Measurements from ENCODE around the gene ZNF581.

The ZNF581 gene

GRCh38 chr19:55668603-55669348, 25.3 kb downstream of the ZNF581 start:
- no peak for ATAC-seq

GRCh38 chr19:55669418-55670279, 26.2 kb downstream of the ZNF581 start:
- ATAC-seq, result no peak

GRCh38 chr19:55670280-55671053, 27.0 kb downstream of the ZNF581 start:
- ATAC-seq, result no peak

GRCh38 chr19:55671054-55671378, 27.6 kb downstream of the ZNF581 start:
- no peak for ATAC-seq

DNA sequence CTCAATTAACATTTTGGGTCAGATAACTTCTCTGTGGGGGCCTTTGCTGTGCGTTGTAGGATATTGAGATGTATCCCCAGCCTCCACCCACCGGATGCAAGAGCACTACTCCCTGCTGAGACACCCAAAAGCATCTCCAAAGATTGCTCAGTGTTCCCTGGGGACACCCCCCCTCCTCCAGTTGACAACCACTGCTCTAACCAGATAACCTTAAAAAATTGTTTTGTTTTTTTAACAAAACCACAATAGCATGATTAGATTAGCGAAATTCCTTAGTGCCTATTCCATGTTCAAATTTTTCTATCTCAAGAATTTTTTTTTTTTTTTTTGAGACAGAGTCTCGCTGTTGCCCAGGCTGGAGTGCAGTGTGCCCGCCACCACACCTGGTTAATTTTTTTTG, 29.0 kb downstream of the ZNF581 start:
- no peak for ATAC-seq

DNA sequence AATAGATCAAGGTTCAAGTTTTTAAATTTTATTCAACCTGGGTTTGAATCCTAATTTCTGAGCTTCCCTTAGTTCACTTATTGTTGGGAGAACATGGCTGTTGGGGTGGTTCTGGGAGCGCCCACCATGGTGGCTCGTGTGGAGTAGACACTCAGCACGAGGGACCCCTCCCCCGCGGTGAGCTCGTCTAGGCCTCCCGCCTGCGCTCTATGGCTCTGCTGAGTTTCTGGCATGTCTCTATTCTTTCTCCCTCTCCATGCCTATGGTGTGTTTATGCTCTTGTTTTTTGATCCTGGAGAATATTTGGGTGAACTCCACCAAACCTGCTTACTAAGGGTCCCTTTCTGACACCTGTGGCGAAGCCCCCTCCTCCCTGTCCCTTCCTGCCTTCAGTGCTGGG, 30.0 kb downstream of the ZNF581 start:
- no peak for ATAC-seq

DNA sequence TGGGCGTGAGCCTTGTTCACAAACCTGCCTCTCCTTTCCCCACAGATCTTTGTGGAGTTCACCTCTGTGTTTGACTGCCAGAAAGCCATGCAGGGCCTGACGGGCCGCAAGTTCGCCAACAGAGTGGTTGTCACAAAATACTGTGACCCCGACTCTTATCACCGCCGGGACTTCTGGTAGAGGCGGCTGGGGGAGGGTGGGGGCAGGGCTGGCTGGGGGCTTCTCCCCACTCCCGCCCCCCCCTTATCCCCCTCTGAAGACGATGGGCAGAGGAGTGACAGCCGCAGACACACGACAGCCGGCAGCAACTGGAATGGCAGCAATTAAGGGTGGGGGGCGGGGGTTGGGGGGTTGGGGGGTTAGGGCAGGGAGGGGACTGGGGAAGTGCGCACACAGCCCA, 30.4 kb downstream of the ZNF581 start:
- ATAC-seq, result no peak

- ATAC-seq, result no peak
Measured at GRCh38 chr19:55674459-55674840, 31.0 kb downstream of the ZNF581 start.

- ATAC-seq, result peak; percentile 92 to 94
Measured at GRCh38 chr19:55674841-55675660, 31.6 kb downstream of the ZNF581 start, which contains the start of gene EPN1. EPN1 (plus strand) TSS chr19:55675226; CDS start chr19:55678628, 3,402 bp downstream.

DNA sequence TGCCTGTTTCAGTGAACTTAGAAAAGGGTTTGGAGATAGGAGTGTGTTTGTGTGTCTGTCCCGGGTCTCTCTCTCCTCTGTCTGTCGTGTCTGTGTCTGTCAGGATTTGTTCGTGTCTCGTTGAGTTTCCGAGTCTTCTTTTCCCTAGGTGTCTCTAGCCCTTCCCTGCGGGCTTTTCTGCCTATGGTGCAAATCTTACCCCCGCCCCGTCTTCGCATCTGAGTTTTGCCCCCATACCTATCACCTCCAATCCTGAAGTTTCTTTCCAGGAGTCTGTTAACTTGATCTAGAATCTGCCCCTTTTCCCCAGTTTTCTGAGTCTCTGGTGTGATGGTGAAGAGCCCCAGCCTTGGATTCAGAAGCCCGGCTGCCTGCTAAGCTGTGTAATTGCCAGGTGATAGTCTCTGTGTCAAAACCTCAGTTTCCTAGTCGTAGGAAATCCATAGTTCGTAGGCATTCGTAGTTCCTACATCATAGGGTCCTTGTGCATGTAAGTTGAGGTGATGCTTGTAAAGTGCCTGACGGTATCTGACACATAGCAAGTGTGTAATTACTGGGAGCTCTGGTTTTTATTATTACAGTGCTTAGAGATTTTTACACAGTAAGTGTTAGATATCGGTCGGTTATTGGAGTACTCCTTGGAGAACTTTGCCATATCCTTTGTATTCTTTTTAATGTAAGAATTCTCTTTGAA, 32.4 kb downstream of the ZNF581 start:
- no peak for ATAC-seq

DNA sequence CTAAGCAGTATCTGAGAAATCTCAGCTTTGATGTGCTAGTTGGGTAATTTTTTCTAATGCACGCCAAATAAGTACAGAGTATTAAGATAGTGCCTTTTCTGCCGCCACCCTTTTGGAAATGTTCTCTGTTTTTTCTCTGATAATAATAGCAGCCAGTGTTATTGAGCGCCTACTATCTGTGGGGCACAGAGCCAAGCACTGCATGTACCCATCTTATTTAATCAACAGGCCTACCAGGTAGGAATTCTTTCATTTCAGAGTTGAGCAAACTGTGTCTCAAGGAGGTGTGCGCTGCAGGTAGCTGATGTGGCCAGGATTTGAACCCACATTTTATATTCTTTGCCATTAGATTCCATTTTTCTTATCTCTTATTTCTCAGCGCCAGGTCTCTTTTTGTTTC, 32.9 kb downstream of the ZNF581 start:
- no peak for ATAC-seq

DNA sequence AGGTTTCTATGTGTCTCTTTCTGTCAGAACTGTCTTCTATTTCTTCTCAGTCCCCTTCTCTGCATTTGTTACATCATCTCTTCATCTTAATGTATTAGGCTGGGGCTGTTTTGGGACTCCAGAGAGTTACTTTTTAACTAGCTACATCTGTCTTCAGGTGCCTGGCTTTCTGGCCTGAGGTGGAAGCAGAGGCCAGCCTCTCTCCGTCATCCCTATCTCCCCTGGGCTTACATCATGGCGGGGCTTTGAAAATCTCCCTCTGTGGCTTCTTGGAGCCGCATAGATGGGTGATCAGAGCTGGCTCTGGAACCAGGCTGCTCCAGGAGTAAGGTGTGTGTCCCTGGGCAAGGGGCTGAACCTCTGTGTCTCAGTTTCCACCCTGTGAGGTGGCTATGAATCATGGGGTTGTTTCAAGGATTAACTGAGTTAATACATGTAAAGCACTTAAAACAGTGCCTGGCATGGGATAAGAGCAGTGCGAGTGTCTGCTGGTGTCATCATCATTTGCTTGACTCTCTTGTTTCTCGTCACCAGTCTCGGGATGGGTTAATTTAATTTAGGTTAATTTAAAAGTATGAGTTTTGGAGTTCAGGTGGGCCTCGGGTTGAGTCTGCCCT, 33.5 kb downstream of the ZNF581 start:
- ATAC-seq, result no peak

- no peak for ATAC-seq
Measured at GRCh38 chr19:55677572-55678028, 34.2 kb downstream of the ZNF581 start.

- no peak for ATAC-seq
Measured at GRCh38 chr19:55678121-55678671, 34.7 kb downstream of the ZNF581 start.

- no peak for ATAC-seq
Measured at GRCh38 chr19:55679343-55680257, 36.2 kb downstream of the ZNF581 start.

DNA sequence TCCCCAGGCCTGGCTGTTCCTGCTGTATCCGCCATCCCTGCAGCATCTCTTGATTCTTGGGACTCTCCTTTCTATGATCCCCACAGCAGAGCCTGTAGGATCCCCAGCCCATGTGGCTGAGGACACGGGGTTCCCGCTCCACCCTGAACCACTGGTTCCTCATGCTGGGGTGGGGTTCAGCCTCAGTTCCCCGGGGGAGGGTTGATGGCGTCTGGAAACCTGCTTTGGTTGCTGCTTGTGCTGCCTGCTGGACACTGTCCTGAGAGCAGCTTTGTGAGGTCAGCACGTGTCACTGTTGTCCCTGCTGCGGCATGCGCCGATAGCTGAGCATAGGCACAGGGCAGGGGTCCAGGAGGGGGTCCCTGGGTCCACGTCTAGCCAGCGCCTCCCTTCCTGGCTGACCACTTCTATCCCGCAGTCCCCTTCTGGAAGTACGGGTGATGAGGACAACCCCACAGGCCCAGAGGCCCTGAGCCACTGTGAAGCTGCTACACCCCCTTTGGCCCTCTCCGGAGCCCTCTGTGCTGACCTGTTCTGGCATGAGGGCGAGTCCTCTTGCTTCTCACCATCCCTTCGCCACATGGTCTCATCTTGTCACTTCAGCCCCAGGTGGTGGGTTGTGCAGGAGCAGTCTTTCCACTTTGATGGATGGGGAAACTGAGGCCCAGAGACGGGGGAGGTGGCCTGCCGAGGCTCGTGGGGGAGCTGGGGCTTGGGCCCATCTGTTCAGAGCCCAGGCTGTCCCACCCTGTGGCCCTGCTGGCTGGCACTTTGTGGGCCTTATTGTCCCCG, 37.1 kb downstream of the ZNF581 start:
- no peak for ATAC-seq

- no peak for ATAC-seq
Measured at GRCh38 chr19:55681131-55682092, 38.0 kb downstream of the ZNF581 start.

Measured in activated CD4-positive, CD25-positive, alpha-beta regulatory T cell treated with anti-CD3 and anti-CD28 coated beads, Interleukin-2, amount 50 U/mL, for 24 hours (primary cell).